GM19238 (cell line): ENCODE measurements around the gene NCOR2.

ENCODE experiments used
- DNase-seq: peaks from one replicate; pipeline ENCODE4 v3.0.0; 2011; ENCODE audit warnings: low spot score; ENCODE audit not compliant: insufficient read length

The NCOR2 gene

GRCh38 chr12:124527861-124528561 lies 39.4 kb downstream of the NCOR2 start:
- no peak for DNase-seq

GRCh38 chr12:124525927-124526692 lies 41.3 kb downstream of the NCOR2 start:
- no peak for DNase-seq

DNA sequence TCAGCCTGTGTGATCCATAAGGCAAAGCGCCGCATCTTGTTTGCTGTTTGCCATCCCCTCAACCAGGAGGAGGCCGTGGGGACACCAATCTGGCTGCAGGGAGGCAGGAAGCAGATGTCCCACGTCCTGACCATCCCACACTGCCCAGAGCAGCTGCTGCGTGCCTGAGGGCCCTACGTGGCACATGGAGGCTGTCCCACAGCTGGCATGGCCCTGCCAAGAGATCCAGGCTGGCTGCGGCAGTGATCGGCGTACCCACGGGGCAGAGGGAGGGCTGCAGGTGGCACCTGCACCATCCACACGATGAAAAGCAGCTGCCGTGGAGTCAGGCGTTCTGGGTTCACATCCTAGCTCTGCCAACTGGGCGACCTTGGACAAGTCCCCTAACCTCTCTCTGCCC lies 42.0 kb downstream of the NCOR2 start:
- no peak for DNase-seq

- DNase-seq, result no peak
Observed at GRCh38 chr12:124524231-124524925, 43.0 kb downstream of the NCOR2 start.

- no peak for DNase-seq
Observed at GRCh38 chr12:124523071-124523470, 44.3 kb downstream of the NCOR2 start.

DNA sequence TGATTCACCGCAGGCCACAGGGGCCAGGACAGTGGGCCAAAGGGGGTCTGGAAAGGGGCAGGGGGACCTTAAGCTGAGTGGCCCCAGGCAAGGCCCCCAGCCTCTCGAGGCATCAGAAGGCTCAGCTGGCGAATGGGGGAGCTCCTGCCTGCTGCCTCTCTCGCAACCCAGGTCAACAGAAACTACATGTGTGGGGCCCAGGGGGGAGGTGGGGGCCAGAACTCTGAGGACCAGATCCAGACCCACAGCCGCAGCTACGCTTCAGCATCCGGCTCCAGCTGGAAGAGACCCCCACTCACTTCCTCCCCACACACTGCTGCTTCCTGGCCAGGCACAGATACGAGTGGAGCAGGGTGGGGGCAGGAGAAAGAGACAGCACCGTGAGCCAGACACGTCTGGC lies 46.5 kb downstream of the NCOR2 start:
- no peak for DNase-seq

GRCh38 chr12:124520265-124520701 lies 47.1 kb downstream of the NCOR2 start:
- DNase-seq, result no peak

DNA sequence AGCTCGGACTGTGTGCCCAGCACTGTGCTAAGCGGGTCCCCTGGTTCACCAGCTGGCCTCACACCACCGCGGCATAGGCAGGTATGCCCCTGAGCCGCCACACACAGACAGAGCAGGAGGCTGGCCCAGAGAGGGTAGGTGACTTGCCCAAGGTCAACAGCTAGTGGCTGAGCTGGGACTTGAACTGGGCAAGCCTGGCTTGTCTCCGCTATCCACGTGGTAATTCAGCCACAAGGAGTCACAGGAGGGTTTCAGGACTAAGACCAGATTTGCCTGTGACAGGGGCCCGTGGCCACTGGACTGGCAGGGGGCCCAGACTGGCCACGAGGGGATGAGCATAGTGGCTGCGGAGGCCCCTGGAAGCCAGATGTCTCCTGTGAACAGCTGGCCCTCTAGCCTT lies 47.7 kb downstream of the NCOR2 start:
- DNase-seq, result no peak

GRCh38 chr12:124518051-124518932 lies 49.1 kb downstream of the NCOR2 start:
- DNase-seq, result no peak
